ENCODE results near the gene SRPK2.
A peak's percentile ranks its signal among the peaks of the same experiment; 100 is the strongest.

SRPK2 gene

GRCh38 chr7:105191331-105191730 lies 197.4 kb downstream of the SRPK2 start:
- no peak for DNase-seq (ENCODE audit: low read depth)

DNA sequence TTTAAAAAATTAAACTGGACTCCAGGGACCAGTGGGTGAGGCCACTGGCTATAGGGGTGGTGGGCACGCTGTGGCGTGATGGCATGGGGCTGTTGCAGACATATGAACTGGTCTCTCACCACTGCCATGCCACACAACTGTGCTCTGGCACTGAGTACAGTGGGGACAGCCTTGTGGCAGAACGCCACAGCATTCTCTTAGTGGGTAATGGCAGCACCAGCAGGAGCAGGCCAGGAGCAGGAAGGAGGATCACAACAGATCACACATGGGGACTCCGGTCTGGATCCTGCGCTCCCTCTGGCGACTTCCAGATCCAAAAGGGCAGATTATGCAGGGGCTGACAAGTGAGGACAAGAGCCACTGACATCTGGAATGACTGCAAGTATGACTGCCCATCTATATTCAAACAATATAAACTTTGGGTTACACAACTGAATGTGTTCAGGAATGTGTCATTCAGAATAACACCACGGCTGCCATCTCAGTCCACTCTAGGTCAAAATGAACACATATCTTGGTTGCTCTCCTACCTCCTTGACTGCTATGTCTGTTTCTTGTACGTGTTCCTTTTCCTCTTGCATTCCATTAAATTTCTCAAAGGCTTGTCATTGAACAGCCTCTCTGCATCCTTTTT lies 198.7 kb downstream of the SRPK2 start:
- peak; percentile 11 for DNase-seq (ENCODE audit: low read depth)

- peak; percentile 44 for DNase-seq (ENCODE audit: low read depth)
Observed at GRCh38 chr7:105188201-105188600, 200.5 kb downstream of the SRPK2 start.

- DNase-seq (ENCODE audit: low read depth): no peak
Observed at GRCh38 chr7:105187302-105188169, 201.2 kb downstream of the SRPK2 start.

DNA sequence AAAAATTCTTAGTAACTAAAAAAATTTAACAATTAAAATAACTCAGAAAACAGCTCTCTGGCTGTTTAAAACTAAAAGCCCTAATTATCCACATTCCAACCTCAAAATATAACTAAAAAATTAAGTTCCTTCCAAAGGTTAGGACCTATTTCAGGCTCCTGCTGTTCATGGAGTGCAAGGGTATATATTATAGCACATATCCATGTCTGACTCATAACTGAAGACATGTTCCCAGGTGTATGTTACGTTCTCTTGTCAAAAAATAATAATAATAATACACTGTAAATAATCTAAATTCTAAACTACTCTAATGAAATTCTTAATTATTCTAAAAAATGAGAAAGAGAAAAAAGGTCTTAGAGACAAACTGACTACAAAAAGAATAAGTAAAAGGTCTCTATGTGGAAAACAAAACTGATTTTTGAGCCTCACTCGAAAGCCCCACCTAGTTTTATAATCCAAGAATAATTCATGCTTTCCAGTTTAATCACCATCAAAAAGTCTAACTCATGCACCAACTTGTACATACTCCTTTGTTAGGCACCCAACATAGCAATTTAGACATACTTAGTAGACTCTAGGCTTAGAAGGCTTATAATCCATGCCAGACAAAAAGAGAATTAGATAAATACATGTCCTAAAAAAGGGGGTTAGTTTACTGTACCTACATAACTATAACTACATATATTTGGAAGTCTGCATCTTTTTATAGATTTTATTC lies 203.3 kb downstream of the SRPK2 start:
- no peak for DNase-seq (ENCODE audit: low read depth)

- no peak for DNase-seq (ENCODE audit: low read depth)
Observed at GRCh38 chr7:105180002-105180401, 208.7 kb downstream of the SRPK2 start.

DNA sequence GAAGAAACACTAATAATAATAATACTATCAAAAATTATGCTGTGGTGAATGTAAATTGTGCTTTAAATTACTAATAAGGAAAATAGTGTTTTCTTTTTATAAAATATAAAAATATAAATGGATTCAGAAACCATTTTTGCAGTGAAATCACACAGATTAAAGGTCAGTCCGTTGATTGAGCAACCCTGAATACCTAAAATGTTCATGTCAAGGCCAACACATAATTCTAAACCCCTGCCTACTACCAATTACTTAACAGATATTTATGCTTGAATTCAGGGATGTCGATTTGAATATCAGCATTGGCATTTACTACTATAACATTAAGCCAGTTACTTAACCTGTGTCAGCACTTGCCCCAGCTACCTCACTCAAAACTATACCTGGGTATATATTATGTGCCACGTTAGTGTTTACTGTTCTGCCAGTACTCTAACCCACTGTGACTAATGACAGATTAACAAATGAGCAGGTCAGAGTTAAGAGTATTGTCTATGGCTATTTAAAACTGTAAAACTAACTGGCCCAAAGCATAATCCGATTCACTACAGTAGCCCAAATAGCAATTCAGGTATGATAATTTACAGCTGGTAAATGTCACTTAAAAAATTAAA lies 209.7 kb downstream of the SRPK2 start:
- DNase-seq (ENCODE audit: low read depth): no peak

- no peak for DNase-seq (ENCODE audit: low read depth)
Observed at GRCh38 chr7:105178177-105178576, 210.5 kb downstream of the SRPK2 start.

DNA sequence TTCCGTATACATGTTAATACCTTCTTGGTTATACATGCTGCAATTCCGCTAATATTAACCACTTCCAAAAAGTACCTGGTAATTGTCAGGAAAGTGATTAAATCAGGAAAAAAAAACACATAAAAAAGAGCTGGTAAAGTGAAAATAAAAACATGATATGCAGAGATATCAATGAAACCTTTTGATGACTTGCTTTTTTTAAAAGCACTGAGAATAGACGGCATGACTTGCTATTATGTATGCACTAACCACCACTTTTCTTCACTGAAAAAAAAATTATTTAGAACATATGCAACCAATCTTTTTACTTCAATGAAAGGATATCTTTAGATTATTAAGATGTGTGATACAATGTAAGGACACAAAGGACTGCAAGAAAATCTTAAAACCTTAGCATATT lies 211.7 kb downstream of the SRPK2 start:
- DNase-seq (ENCODE audit: low read depth): no peak

GRCh38 chr7:105173586-105173985 lies 215.1 kb downstream of the SRPK2 start:
- no peak for DNase-seq (ENCODE audit: low read depth)

GRCh38 chr7:105164751-105165150 lies 224.0 kb downstream of the SRPK2 start:
- no peak for DNase-seq (ENCODE audit: low read depth)

- DNase-seq (ENCODE audit: low read depth): no peak
Observed at GRCh38 chr7:105163718-105164117, 225.0 kb downstream of the SRPK2 start.

DNA sequence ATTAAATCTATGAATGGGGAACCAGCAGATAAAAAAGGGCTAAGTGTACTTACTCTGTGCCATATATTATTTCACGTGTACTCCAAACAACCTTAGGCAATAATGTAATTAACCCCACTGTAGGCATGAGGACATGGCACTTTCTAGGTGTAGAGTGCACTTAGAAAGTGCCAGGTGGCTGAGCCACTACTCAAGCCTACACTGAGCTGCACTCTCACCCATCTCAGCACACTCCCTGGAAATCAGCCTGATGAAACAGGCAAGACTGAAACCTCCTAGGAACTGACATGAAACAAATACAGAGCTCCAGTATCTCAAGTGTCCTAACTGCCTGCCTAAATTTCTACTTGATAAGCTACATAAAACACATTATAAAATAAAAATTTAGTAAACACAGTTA lies 227.4 kb downstream of the SRPK2 start:
- DNase-seq (ENCODE audit: low read depth): no peak

GRCh38 chr7:105157278-105157677 lies 231.4 kb downstream of the SRPK2 start:
- DNase-seq (ENCODE audit: low read depth): no peak

DNA sequence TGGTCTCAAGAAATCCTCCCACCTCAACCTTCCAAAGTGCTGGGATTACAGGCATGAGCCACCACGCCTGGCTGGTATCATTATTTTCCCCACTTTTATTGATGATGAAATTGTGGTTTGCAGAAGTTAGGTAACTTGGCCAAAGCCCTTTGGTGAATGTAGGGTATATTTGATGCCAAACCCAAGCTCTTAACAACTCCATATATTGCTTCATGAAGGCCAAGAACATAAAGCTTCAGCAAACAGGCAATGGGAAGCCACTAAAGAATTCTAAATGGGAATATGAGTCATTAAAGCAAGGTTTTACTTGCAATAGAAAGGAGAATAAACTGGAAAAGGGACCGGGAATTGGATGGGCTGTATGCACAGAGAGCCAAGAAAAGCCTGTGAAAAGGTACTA lies 232.0 kb downstream of the SRPK2 start:
- no peak for DNase-seq (ENCODE audit: low read depth)

DNA sequence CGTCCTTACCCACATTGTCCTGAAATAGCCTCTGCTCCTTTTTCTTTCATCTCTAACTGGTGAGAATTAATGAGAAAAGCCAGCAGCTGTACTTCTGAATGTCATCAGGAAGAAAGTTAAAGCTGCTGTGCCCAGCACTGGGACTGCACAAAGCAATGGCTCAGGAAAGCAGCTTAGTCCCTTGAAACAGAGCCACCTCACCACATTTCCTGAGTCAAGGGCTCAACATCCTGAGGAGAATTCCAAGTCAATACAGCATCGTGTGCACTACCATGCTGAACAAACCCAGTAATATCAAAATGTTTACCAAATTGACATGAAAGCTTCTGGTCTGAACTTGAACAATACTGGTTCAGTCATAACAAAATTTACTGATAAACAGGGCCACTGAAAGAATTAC lies 234.6 kb downstream of the SRPK2 start:
- DNase-seq (ENCODE audit: low read depth): no peak

GRCh38 chr7:105153531-105153930 lies 235.2 kb downstream of the SRPK2 start:
- DNase-seq (ENCODE audit: low read depth): no peak

- no peak for DNase-seq (ENCODE audit: low read depth)
Observed at GRCh38 chr7:105151152-105151551, 237.6 kb downstream of the SRPK2 start.

- peak; percentile 64 for DNase-seq (ENCODE audit: low read depth)
Observed at GRCh38 chr7:105149827-105150226, 238.9 kb downstream of the SRPK2 start.

DNA sequence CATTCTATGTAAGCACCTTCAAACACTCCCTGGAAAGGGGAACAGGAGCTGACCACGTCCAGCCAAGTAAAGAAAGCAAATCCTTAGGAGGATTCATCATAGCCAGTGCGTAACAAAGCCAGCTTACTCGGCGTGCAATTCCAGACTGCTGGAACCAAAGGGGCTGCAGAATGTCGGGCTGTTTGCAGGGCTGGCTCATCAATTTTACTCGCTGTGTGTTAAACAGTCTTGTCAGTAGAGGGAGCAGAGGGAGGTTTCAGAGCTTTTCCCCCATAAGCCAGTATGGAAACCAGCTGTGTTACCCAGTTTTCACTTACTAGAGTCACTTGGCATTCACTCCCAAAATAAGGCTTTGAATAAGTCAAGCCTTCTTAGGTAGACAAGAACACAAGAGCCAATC lies 247.7 kb downstream of the SRPK2 start:
- DNase-seq (ENCODE audit: low read depth): peak; percentile 46

DNA sequence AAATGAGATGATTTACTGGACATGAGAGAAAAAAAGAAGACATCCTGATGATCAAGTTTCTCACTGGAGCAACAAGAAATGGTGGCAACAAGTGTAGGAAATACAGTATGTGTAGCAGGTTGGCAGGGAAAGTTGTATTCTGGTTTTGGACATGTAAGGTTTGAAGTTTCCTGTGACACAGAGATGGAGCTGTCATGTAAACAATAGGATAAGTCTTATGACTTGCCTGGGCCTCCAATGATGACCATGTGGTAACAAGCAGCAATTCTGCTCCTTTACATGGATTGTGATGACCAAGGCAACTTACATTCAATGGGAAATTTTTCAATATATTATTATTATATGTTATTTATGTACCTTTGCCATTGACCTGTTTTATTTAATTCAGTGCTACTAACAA lies 249.3 kb downstream of the SRPK2 start:
- DNase-seq (ENCODE audit: low read depth): no peak

- DNase-seq (ENCODE audit: low read depth): no peak
Observed at GRCh38 chr7:105137898-105138297, 250.8 kb downstream of the SRPK2 start.

DNA sequence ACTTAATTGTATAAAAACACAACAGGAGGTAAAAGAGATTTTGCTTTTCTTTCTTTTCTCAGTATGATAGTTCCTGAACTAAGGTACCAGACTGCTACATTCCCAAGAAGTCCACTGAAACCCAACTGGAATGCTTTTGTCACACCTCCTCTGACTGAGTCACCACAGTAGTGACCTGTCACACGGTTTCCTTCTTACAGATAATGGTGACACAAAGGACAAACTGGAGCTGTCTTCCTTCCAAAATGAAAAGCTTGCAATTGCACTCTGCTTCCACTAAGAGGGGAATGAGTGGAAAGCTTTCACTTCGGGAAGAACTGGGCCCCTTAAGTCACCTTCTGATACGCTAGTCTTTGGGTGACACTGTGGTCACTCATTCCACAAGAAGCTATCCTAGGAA lies 252.5 kb downstream of the SRPK2 start:
- peak; percentile 50 for DNase-seq (ENCODE audit: low read depth)

Data from EH (cell line).